ENCODE data around the gene DOCK1.

- TF ChIP-seq, protein P1, sequence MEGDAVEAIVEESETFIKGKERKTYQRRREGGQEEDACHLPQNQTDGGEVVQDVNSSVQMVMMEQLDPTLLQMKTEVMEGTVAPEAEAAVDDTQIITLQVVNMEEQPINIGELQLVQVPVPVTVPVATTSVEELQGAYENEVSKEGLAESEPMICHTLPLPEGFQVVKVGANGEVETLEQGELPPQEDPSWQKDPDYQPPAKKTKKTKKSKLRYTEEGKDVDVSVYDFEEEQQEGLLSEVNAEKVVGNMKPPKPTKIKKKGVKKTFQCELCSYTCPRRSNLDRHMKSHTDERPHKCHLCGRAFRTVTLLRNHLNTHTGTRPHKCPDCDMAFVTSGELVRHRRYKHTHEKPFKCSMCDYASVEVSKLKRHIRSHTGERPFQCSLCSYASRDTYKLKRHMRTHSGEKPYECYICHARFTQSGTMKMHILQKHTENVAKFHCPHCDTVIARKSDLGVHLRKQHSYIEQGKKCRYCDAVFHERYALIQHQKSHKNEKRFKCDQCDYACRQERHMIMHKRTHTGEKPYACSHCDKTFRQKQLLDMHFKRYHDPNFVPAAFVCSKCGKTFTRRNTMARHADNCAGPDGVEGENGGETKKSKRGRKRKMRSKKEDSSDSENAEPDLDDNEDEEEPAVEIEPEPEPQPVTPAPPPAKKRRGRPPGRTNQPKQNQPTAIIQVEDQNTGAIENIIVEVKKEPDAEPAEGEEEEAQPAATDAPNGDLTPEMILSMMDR (conservative IDR thresholded peaks at IDR 0.05): no peak
- TF ChIP-seq ZFX (IDR thresholded peaks at IDR 0.05): peak; percentile 23; the same call in 1 of the 2 replicates
Measured at GRCh38 chr10:126895214-126895781, 9.9 kb upstream of the DOCK1 start.

Data from C4-2B (cell line).